Mesendoderm (in vitro differentiated cells): ENCODE results near the gene MRC1.

Source experiments
- DNase-seq: peaks from one replicate; pipeline ENCODE4 v3.0.0; 2013
- H2AK5ac ChIP-seq: 2 replicates; pipeline ENCODE4 v1.6.1; 2013; ENCODE audit warnings: low read length, inconsistent platforms
- H2BK120ac ChIP-seq: 2 replicates; pipeline ENCODE4 v1.6.1; 2013; ENCODE audit warnings: low read depth, mild to moderate bottlenecking, low read length, moderate library complexity, mixed read lengths
- H2BK15ac ChIP-seq: replicated peaks from 2 replicates; pipeline ENCODE4 v1.6.1; 2013; ENCODE audit warnings: low read depth, mild to moderate bottlenecking, moderate library complexity
- H2BK5ac ChIP-seq: 2 replicates; pipeline ENCODE4 v1.6.1; 2013; ENCODE audit warnings: low read length, inconsistent platforms
- H3K18ac ChIP-seq: 2 replicates; pipeline ENCODE4 v1.6.1; 2013; ENCODE audit warnings: mild to moderate bottlenecking, low read length, mixed read lengths
- H3K23ac ChIP-seq: one replicate; pipeline ENCODE4 v1.6.1; 2013; ENCODE audit warnings: low read length
- H3K27ac ChIP-seq: 2 replicates; pipeline ENCODE4 v1.5.1; 2013; ENCODE audit warnings: low read depth, mild to moderate bottlenecking, inconsistent platforms, low read length, moderate library complexity
- H3K27me3 ChIP-seq: 2 replicates; pipeline ENCODE4 v1.6.1; 2013; ENCODE audit warnings: low read length, control low read depth, mild to moderate bottlenecking, inconsistent platforms; ENCODE audit not compliant: insufficient read depth, poor library complexity
- H3K36me3 ChIP-seq: 2 replicates; pipeline ENCODE4 v1.6.1; 2013; ENCODE audit warnings: low read length, inconsistent platforms; ENCODE audit not compliant: control insufficient read depth, insufficient read depth
- H3K4ac ChIP-seq: one replicate; pipeline ENCODE4 v1.6.1; 2013; ENCODE audit warnings: low read depth, mild to moderate bottlenecking, low read length, moderate library complexity
- H3K4me1 ChIP-seq: 2 replicates; pipeline ENCODE4 v1.6.1; 2013; ENCODE audit warnings: low read depth, low read length, inconsistent platforms; ENCODE audit not compliant: control insufficient read depth
- H3K4me2 ChIP-seq: 2 replicates; pipeline ENCODE4 v1.6.1; 2013; ENCODE audit warnings: low read length
- H3K4me3 ChIP-seq: 2 replicates; pipeline ENCODE4 v1.5.1; 2013; ENCODE audit warnings: mild to moderate bottlenecking, low read length
- H3K56ac ChIP-seq: one replicate; pipeline ENCODE4 v1.6.1; 2013; ENCODE audit warnings: low read length
- H3K79me1 ChIP-seq: 2 replicates; pipeline ENCODE4 v1.6.1; 2013; ENCODE audit warnings: low read length, inconsistent platforms
- H3K79me2 ChIP-seq: 2 replicates; pipeline ENCODE4 v1.6.1; 2013; ENCODE audit warnings: mild to moderate bottlenecking, low read length; ENCODE audit not compliant: control insufficient read depth, insufficient read depth
- H3K9ac ChIP-seq: 2 replicates; pipeline ENCODE4 v1.6.1; 2013; ENCODE audit warnings: low read length, inconsistent platforms
- H4K5ac ChIP-seq: one replicate; pipeline ENCODE4 v1.6.1; 2013; ENCODE audit warnings: low read length
- H4K8ac ChIP-seq: one replicate; pipeline ENCODE4 v1.6.1; 2013; ENCODE audit warnings: low read depth, mild to moderate bottlenecking, control low read depth, low read length, moderate library complexity
- WGBS: extraction: QIAGEN DNeasy Blood & Tissue Kit; methylation state at CpG from one replicate; pipeline ENCODE4 v1.1.7; 2013; ENCODE audit warnings: low lambda C conversion rate, missing lambda C conversion rate; ENCODE audit not compliant: insufficient coverage; ENCODE audit errors: extremely low coverage; 5-methylcytosine and 5-hydroxymethylcytosine counted together

The MRC1 gene

DNA sequence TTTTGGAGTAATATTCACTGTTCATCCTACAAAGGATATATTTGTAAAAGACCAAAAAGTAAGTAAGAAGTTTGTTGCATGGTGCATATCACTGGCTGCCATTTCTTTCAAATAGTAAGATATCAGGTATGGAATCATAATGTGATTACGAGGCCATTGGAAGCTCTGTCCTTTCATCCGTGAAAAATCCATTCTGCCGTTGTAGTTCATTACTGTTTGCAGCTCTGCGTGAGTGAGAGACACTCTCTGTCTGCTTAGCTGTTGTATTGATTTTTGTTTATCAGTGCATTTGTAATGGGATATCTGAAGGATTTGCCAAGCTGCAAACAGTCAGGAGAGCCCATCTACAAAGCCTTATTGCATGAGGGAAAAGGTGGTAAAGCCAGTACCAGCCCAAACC is 98.5 kb downstream of the MRC1 start:
- WGBS: no CpG with 5 or more reads among the region's 4 CpGs
- H3K4me1 ChIP-seq: peaks cover 2% of the 10 kb centered on the region

DNA sequence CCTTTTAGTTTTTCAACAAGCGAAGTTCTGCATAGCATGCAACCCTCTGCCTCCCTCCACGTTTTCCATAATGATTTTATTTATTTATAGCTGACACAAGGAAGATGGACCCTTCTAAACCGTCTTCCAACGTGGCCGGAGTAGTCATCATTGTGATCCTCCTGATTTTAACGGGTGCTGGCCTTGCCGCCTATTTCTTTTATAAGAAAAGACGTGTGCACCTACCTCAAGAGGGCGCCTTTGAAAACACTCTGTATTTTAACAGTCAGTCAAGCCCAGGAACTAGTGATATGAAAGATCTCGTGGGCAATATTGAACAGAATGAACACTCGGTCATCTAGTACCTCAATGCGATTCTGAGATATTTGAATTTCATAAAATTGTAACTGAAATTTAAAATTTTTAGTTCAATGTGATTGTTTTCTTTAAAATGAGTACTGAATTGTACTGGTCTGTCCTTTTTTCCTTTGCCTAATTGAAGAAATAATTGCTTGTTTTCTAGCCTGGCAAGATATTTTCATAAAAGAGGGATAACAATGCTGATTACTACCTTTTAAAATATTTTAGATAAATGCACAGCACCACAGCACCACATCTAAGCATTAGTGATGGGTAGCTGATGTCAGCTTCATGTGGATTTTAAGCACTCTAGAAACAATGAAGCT is 101.1 kb downstream of the MRC1 start:
- H3K27ac ChIP-seq: no peak overlapping the region
- no peak overlapping the region for H4K5ac ChIP-seq
- no peak overlapping the region for H3K56ac ChIP-seq
- no peak overlapping the region for H2BK5ac ChIP-seq
- H3K4me3 ChIP-seq: no peak overlapping the region
- no CpG with 5 or more reads among the region's 12 CpGs for WGBS
- H2AK5ac ChIP-seq: no peak overlapping the region
- H2BK120ac ChIP-seq: no peak overlapping the region
- no peak overlapping the region for H3K23ac ChIP-seq
- H3K9ac ChIP-seq: no peak overlapping the region
- H3K18ac ChIP-seq: no peak overlapping the region
- H3K4me1 ChIP-seq: peaks cover 2% of the 10 kb centered on the region
- no peaks in the 10 kb centered on the region for H3K79me1 ChIP-seq
- no peak overlapping the region for H3K4me2 ChIP-seq
- peak; percentile 57 for DNase-seq
- H3K36me3 ChIP-seq: no peaks in the 10 kb centered on the region
- H3K79me2 ChIP-seq: no peaks in the 10 kb centered on the region
- H3K27me3 ChIP-seq: no peaks in the 10 kb centered on the region
- no peak overlapping the region for H4K8ac ChIP-seq
- H3K4ac ChIP-seq: no peak overlapping the region
- H2BK15ac ChIP-seq: no peak overlapping the region

More for the DNA sequence above, 98.5 kb downstream of the MRC1 start:
- Histone ChIP-seq H3K4me2 (no peak overlapping the region), H2BK15ac (no peak overlapping the region), H3K27ac (peak overlapping the region; percentile 44), H4K5ac (no peak overlapping the region), H4K8ac (no peak overlapping the region), H3K27me3 (no peaks in the 10 kb centered on the region), H3K18ac (no peak overlapping the region), H3K4me3 (no peak overlapping the region), H3K56ac (no peak overlapping the region), H3K4ac (no peak overlapping the region), H3K79me2 (no peaks in the 10 kb centered on the region), H3K23ac (no peak overlapping the region), H2BK120ac (no peak overlapping the region), H2BK5ac (no peak overlapping the region), H3K79me1 (no peaks in the 10 kb centered on the region), H2AK5ac (no peak overlapping the region), H3K9ac (no peak overlapping the region), H3K36me3 (no peaks in the 10 kb centered on the region)
- DNase-seq: peak; percentile 40

DNA sequence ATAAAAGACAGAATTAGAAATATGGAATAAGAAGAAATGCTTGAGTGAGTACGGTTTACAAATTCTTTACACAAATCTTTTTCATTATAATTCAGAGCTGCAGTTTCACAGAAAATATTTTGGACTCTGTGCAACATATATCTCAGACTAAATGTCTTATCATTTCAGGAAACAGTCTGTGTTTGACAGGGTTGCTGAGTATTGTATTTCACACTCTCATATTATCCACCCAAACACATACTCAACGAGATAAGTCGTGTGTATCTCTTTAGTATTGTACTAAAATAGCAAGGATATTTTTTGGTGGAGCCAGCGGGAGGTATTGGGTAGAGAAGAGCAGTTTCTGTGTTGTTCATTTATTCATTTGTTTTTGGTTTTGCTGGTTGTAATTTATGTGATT is 103.6 kb downstream of the MRC1 start:
- no CpG with 5 or more reads among the region's 4 CpGs for WGBS
- H3K9ac ChIP-seq: no peak overlapping the region

DNA sequence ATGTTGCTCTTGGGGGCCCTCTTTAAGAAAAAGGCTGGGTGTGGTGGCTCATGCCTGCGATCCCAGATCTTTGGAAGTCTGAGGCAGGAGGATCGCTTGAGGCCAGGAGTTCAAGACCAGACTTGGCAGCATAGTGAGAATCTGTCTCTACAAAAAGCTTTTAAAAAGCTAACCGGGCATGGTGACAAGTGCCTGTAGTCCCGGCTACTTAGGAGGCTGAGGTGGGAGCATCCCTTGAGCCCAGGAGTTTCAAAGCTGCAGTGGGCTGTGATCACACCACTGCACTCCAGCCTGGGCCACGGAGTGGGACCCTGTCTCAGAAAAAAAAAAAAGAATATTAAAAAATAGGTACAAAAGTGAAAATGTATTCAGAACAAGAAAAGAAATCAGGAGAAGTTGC is 104.5 kb downstream of the MRC1 start:
- Histone ChIP-seq H4K5ac (no peak overlapping the region), H3K4me2 (no peak overlapping the region), H2BK120ac (no peak overlapping the region), H3K23ac (no peak overlapping the region), H3K4me3 (no peak overlapping the region), H4K8ac (no peak overlapping the region), H2BK5ac (no peak overlapping the region), H3K79me1 (no peaks in the 10 kb centered on the region), H2AK5ac (no peak overlapping the region), H2BK15ac (no peak overlapping the region), H3K18ac (no peak overlapping the region), H3K36me3 (no peaks in the 10 kb centered on the region), H3K79me2 (no peaks in the 10 kb centered on the region), H3K27ac (no peak overlapping the region), H3K56ac (no peak overlapping the region), H3K27me3 (no peaks in the 10 kb centered on the region), H3K9ac (no peak overlapping the region), H3K4ac (no peak overlapping the region), H3K4me1 (no peaks in the 10 kb centered on the region)
- no peak for DNase-seq
- WGBS: no CpG with 5 or more reads among the region's 5 CpGs

More for the DNA sequence above, 103.6 kb downstream of the MRC1 start:
- Histone ChIP-seq H3K79me1 (no peaks in the 10 kb centered on the region), H3K56ac (no peak overlapping the region), H2AK5ac (no peak overlapping the region), H3K27ac (no peak overlapping the region), H2BK5ac (no peak overlapping the region), H3K4ac (no peak overlapping the region), H2BK120ac (no peak overlapping the region), H4K8ac (no peak overlapping the region), H3K23ac (no peak overlapping the region), H3K79me2 (no peaks in the 10 kb centered on the region), H3K4me2 (no peak overlapping the region), H4K5ac (no peak overlapping the region), H3K36me3 (no peaks in the 10 kb centered on the region), H2BK15ac (no peak overlapping the region), H3K4me1 (peaks cover 2% of the 10 kb centered on the region), H3K4me3 (no peak overlapping the region), H3K18ac (no peak overlapping the region), H3K27me3 (no peaks in the 10 kb centered on the region)
- no peak for DNase-seq

DNA sequence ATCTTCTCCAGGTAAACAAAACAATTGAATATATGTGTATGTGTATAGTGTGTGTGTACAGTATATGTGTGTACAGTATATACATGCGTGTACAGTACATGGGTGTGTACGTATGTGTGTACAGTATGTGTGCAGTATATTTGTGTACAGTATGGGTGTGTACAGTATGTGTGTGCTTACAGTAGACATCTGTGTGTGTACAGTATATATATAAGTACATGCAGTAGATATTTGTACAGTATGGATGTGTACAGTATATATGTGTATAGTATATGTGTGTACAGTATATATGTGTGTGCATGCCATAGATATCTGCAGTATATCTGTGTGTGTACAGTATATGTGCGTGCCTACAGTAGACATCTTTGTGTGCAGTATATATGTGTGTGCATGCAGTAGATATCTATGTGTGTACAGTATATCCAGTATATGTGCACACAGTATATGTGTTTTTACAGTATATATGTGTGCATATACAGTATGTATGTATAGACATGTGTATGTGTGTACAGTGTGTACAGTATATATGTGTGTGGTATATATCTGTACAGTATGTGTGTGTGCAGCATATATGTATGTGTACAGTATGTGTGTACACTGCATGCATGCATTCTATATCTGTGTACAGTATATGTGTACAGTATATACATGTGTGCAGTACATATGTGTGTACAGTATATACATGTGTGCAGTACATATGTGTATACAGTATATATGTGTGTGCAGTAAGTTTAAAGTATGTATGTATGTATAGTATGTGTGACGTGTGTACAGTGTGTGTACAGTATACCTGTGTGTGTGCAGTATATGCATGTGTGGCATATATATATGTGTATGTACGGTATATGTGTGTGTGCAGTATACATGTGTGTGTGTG is 105.3 kb downstream of the MRC1 start:
- WGBS: 100% methylated on average over 2 of the region's 5 CpGs
- no peak overlapping the region for H2BK5ac ChIP-seq

More for the DNA sequence above, 105.3 kb downstream of the MRC1 start:
- no peak overlapping the region for H2BK15ac ChIP-seq
- H4K8ac ChIP-seq: no peak overlapping the region
- H3K18ac ChIP-seq: no peak overlapping the region
- H3K36me3 ChIP-seq: no peaks in the 10 kb centered on the region
- no peak overlapping the region for H3K23ac ChIP-seq
- H3K79me1 ChIP-seq: no peaks in the 10 kb centered on the region
- H3K27ac ChIP-seq: no peak overlapping the region
- H2BK120ac ChIP-seq: no peak overlapping the region
- no peak overlapping the region for H4K5ac ChIP-seq
- no peak overlapping the region for H3K9ac ChIP-seq
- no peaks in the 10 kb centered on the region for H3K4me1 ChIP-seq
- no peak overlapping the region for H3K4ac ChIP-seq
- H3K79me2 ChIP-seq: no peaks in the 10 kb centered on the region
- no peak overlapping the region for H3K4me2 ChIP-seq
- no peak overlapping the region for H3K56ac ChIP-seq
- no peaks in the 10 kb centered on the region for H3K27me3 ChIP-seq
- no peak overlapping the region for H3K4me3 ChIP-seq
- no peak for DNase-seq
- H2AK5ac ChIP-seq: no peak overlapping the region
